Activated CD4-positive, alpha-beta T cell treated with anti-CD3 and anti-CD28 coated beads, Interleukin-2, Interleukin-4, amounts not matched to agents 100 ng/mL and 50 ng/mL, durations not matched to agents 16 hours and 8 hours (primary cell): ENCODE data around the gene AHRR.
A peak's percentile ranks its signal among the peaks of the same experiment; 100 is the strongest.
"Not testable (repeated sequence)": the region's sequence is repeated elsewhere in the genome, so short reads cannot be mapped to it uniquely, and the experiment has no call there.

Experiments
- DNase-seq: peaks from one replicate; pipeline ENCODE4 v3.0.0-alpha.2; 2020; ENCODE audit warnings: low spot score

Gene AHRR

DNA sequence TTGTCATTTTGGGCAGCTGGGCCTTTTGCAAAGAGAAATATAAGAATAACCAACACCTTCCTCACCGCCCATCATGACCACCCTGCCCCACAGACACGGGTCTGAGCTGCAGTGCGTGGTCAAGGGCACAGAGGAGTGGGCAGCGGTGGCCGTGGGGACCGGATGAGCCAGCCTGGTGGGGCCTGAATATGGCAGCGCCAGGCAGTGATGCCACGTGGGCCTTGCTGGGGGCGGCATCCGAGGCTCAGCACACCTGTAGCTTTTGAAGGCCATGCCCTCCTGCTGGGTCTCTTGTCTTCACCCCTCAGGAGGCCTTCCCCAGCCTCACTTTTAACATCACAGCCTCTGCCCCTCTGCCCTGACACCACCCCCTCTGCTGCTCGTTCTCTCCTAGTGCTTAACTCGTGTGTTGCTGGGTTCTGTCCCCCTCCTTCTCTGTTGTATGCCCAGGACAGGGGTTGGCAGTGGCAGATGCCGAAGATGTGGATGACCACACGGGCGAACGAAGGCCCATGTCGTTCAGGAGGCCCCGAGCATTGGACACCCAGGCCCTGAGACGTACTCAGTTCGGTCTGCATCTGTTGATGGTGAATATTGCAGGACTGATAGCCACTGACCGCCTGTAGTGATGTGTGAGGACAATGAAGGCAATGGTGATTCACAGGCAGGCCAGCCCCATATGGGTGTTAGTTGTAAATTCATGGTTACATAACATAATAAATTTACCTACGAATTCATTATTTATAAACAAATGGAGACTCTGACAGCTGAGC is 46.0 kb downstream of the AHRR start:
- no peak for DNase-seq

GRCh38 chr5:368183-369084 is 46.9 kb downstream of the AHRR start:
- peak; percentile 47 for DNase-seq

GRCh38 chr5:369151-369868 is 47.8 kb downstream of the AHRR start:
- peak; percentile 55 for DNase-seq

- not testable (repeated sequence) for DNase-seq
Observed at GRCh38 chr5:369869-370236, 48.3 kb downstream of the AHRR start.

GRCh38 chr5:370311-370958 is 48.9 kb downstream of the AHRR start:
- DNase-seq: no peak

DNA sequence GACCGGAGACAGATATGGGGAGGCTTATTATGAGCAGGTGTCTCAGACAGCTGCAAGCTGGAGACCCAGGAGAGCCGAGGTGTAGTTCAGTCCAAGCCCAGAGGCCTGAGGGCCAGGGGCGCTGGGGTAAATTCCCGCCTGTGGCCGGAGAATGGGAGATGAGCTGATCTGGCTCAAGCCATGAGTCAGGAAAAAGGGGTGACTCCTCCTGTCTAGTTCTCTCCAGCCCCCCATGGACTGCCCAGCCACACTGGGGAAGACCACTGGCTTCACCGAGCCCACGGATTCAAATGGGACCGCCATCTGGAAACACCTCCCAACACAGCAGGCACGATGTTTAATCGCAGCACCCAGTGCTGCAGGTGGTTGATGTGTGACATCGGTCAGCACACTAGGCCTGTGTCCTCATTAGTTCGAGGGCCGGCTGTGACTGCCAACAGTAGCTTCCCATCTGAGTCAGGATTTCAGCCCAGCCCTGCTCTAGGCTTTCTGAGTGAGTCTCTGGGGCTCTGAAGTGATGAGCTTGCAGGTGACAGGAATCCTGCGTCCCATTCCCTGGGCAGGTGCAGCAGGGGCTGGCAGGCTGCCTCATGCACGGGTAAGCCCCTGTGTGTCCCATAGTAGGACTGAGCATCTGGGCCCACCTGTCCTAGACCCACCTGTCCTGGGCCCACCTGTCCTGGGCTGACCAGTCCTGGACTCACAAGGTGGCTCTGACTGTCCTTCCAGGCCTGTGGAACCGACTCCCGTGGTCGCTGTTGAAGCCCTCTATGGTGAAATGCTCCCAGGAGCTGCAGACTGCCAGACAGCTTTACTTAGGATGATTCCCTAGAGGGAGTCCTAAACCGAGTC is 49.7 kb downstream of the AHRR start:
- DNase-seq: no peak

DNA sequence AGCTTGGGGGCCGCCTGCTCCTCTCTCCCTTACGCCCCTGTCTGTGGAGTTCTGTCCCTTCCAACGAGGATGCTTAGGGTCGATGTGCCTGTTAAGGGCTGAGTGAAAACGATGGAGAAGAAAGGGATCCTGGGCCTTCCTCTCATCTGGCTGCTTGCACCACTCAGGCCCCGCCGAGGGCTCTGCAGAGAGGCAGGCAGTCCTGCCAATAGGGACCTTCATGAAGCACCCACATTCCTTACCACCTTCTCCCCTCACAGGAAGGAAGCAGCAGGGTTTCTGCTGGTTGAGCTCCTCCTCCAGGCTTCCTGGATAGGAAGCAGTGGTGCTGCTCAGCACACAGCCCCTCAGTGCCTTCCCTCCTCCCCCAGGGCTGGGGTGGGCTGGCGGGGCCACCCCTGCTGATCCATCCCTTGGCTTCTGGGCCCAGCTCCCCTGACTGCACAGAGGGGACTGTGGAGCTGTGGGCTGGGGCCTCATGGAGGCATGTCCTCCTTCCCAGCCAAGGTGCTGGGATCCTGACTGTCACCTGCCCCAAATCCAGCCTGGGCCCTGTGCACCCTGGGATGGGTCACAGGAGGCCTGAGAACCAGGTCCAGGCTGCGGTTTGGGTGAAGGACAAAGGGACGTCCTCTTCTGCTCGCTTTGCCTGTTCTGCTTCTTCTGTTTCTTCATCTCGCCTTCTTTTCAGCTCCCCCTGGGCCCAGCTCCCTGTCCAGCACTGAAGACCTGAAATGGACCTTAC is 50.5 kb downstream of the AHRR start:
- DNase-seq: peak; percentile 42

GRCh38 chr5:372556-372995 is 51.1 kb downstream of the AHRR start:
- DNase-seq: no peak

- DNase-seq: no peak
Observed at GRCh38 chr5:372996-373709, 51.6 kb downstream of the AHRR start.

GRCh38 chr5:373710-374602 is 52.4 kb downstream of the AHRR start:
- DNase-seq: peak; percentile 83

DNA sequence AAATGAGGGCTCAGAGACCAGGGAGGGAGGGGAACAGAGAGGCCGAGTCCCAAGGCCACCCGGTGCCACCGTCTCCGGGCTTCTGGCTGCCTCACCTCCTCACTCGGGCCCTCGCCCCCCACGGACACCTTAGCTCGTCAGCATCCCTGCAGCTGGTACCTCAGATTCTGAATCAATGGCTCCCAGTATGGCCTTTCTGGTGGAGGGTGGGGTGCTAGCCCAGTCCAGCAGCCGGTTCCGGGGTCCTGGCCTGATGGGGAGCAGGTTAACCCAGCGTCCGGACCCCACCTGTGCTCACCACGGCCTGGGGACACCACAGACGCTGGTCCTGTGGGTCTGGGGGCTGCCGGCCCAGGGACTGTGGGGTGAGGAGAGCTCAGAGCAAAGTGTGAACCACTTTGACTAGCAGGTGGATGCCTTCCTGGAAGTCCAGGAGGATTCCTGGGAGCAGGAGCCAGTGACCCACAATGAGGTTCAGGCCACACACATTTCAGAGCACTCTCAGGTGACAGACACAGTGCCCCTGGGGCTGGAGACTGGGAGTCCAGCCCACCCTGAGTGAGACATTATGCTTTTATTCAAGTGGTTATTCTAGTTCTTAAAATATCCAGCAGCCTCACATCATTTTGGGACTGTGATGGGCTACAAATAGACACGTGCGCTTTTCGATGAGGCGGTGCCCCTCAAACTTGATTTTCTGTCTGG is 53.3 kb downstream of the AHRR start:
- DNase-seq: no peak

- DNase-seq: no peak
Observed at GRCh38 chr5:375336-375920, 53.9 kb downstream of the AHRR start.

- no peak for DNase-seq
Observed at GRCh38 chr5:375921-376798, 54.6 kb downstream of the AHRR start.

- DNase-seq: no peak
Observed at GRCh38 chr5:376799-377325, 55.3 kb downstream of the AHRR start.

- DNase-seq: no peak
Observed at GRCh38 chr5:377326-377981, 55.9 kb downstream of the AHRR start.
